ENCODE results near the gene CACNA1I. TPM values are rescaled to one million over a fixed set of nuclear protein-coding genes. Genes with fewer than 3 reads are reported as not detected.

CACNA1I gene
- total and polyA plus RNA-seq, 2 of the 8 experiments (the other 6 are each of a cell fraction or from before 2014, with no cell fraction given), result 0.77 to 1.2 TPM

GRCh38 chr22:39627208-39627607 is 56.7 kb downstream of the CACNA1I start (continued):
- no peak for TF ChIP-seq BACH1 (IDR thresholded peaks at IDR 0.05; ENCODE audit: low read length)
- TF ChIP-seq CBX5 (IDR thresholded peaks at IDR 0.05; ENCODE audit: low read depth, low read length), result no peak
